Measurements from ENCODE around the gene TLCD3B. TPM values are rescaled to one million over a fixed set of nuclear protein-coding genes. Genes with fewer than 3 reads are reported as not detected.

TLCD3B gene
- total and polyA plus RNA-seq, 9 of the 15 experiments (the other 6 are each of a cell fraction or from before 2014, with no cell fraction given): 0.10 to 0.52 (median 0.23) TPM; not detected in 4

DNA sequence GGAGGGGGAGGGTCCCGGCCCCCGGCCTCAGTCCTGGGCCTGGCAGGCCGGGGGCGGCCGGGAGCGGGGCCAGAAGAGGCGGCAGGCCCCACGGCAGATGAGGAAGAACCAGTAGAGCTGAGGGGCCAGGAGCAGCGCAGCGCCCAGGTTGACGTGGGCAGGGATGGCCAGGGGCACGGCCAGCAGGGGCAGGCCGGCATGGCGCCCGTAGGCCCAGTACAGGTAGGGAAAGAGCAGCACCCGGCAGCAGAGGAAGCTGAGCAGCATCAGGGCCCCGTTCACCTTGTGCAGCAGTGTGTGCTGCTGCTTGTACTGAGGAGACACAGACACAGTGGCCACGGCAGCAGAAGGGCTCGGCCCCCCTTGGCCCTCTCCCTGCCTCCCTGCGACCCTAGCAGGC is 5.9 kb downstream of the TLCD3B start:
- CTCF ChIA-PET (ENCODE audit: low intra/inter-chr PET ratio): no interaction called here
- no peak overlapping the region for H3K4me3 ChIP-seq
- H3K27ac ChIP-seq (ENCODE audit: extremely low read depth, low read depth, low read length): no peak overlapping the region
- H4K20me1 ChIP-seq (replicated peaks; ENCODE audit: control insufficient read depth, insufficient read depth, low read length): peaks cover 13% of the 10 kb centered on the region; the same call in 1 of the 2 replicates
- no peak overlapping the region for H3K9ac ChIP-seq (ENCODE audit: insufficient read depth in 1 of 2, low read depth in 2 of 2, low read length in 2 of 2)
- H3K27me3 ChIP-seq (ENCODE audit: control insufficient read depth in 2 of 2, insufficient read depth in 2 of 2, low read length in 2 of 2): peaks cover 15 to 73% of the 10 kb centered on the region in 2 experiments
- TF ChIP-seq MCM2 (IDR thresholded peaks at IDR 0.05; ENCODE audit: low read depth) (no peak), NCOA2 (IDR thresholded peaks at IDR 0.05; ENCODE audit: partially characterized antibody in 2 of 2) (no peak), COPS2 (conservative IDR thresholded peaks at IDR 0.05) (no peak), ZC3H8 (IDR thresholded peaks at IDR 0.05) (no peak)
- FAIRE-seq (no peak), DNase-seq (ENCODE audit: extremely low read depth in 1 of 4, low spot score in 3 of 4) (no peak), ATAC-seq (no peak)
- intact Hi-C loops (cut with micrococcal nuclease) (loop anchor here (10.0 kb wide), 1 partner anchor 210 kb away; the partner anchor contains the start of genes PAGR1 and PRRT2), in situ Hi-C loops (cut with MboI) (loop anchor here (10.0 kb wide), 1 partner anchor 330 kb away; no protein-coding TSS in a partner anchor)
- 2% methylated on average over 15 of the region's 20 CpGs for WGBS (ENCODE audit: insufficient coverage, low coverage, missing lambda C conversion rate)
- no peak overlapping the region for H2AFZ ChIP-seq (ENCODE audit: low read depth, low read length)
- H3K4me2 ChIP-seq (ENCODE audit: insufficient read depth, low read length): no peak overlapping the region
- no TSS peak for BruUV-seq (replicated peaks)
- H3K9me3 ChIP-seq (replicated peaks; ENCODE audit: control insufficient read depth, insufficient read depth, low read depth, low read length): no peaks in the 10 kb centered on the region
- peaks cover 4% of the 10 kb centered on the region for H3K9me1 ChIP-seq (ENCODE audit: control insufficient read depth, insufficient read depth, low read length)
- peaks cover 0 to 29% of the 10 kb centered on the region in 2 experiments; a peak in 3 of 5 replicates for H3K4me1 ChIP-seq (replicated peaks in 1 of 2; ENCODE audit: control insufficient read depth in 2 of 2, insufficient read depth in 2 of 2, low read length in 2 of 2)
- no peaks in the 10 kb centered on the region for H3K36me3 ChIP-seq (ENCODE audit: control insufficient read depth, insufficient read depth, low read length)
- no peaks in the 10 kb centered on the region for H3K79me2 ChIP-seq (ENCODE audit: control insufficient read depth, insufficient read depth, low read length)
- POLR2A ChIA-PET: no interaction called here

DNA sequence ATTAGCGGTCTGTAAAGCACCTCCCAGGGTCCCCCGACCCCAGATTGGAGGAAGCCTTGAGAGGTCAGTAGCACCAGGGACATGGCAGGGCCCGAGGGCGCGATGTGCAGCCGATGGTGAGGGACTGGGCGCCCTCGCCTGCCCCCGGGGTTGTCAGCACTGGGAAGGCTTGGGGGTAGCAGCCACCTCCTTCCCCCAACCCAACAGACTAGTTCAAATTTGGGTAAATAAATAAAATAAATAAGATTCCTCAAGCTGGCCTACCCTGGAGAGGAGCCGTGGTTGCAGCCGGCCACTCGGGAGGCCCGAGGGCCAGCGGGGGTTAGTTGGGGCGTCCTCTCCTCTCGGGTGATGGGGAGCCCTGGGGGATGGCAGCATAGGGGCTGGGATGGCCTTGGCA is 6.6 kb downstream of the TLCD3B start:
- Histone ChIP-seq H3K9ac (ENCODE audit: insufficient read depth in 1 of 2, low read depth in 2 of 2, low read length in 2 of 2) (no peak overlapping the region), H3K27me3 (ENCODE audit: control insufficient read depth in 2 of 2, insufficient read depth in 2 of 2, low read length in 2 of 2) (peaks cover 10 to 69% of the 10 kb centered on the region in 2 experiments), H3K9me3 (replicated peaks; ENCODE audit: control insufficient read depth, insufficient read depth, low read depth, low read length) (no peaks in the 10 kb centered on the region), H3K4me1 (replicated peaks in 1 of 2; ENCODE audit: control insufficient read depth in 2 of 2, insufficient read depth in 2 of 2, low read length in 2 of 2) (peaks cover 0 to 26% of the 10 kb centered on the region in 2 experiments; a peak in 3 of 5 replicates), H3K4me2 (ENCODE audit: insufficient read depth, low read length) (no peak overlapping the region), H3K27ac (ENCODE audit: extremely low read depth, low read depth, low read length) (no peak overlapping the region), H3K4me3 (no peak overlapping the region), H4K20me1 (replicated peaks; ENCODE audit: control insufficient read depth, insufficient read depth, low read length) (peaks cover 10% of the 10 kb centered on the region; the same call in 1 of the 2 replicates), H3K36me3 (ENCODE audit: control insufficient read depth, insufficient read depth, low read length) (no peaks in the 10 kb centered on the region), H3K79me2 (ENCODE audit: control insufficient read depth, insufficient read depth, low read length) (no peaks in the 10 kb centered on the region), H2AFZ (ENCODE audit: low read depth, low read length) (no peak overlapping the region), H3K9me1 (ENCODE audit: control insufficient read depth, insufficient read depth, low read length) (peaks cover 4% of the 10 kb centered on the region)
- ATAC-seq (no peak), DNase-seq (ENCODE audit: extremely low read depth in 1 of 4, low spot score in 3 of 4) (no peak), FAIRE-seq (no peak)
- intact Hi-C loops (cut with micrococcal nuclease): loop anchor here (5.0 to 10.0 kb wide), 2 partner anchors 210 to 322 kb away; partner anchors contain the start of genes PAGR1 and PRRT2
- in situ Hi-C loops (cut with MboI): loop anchor here (10.0 kb wide), 1 partner anchor 330 kb away; no protein-coding TSS in a partner anchor
- BruUV-seq (replicated peaks): no TSS peak
- 2% methylated on average over 16 of the region's 16 CpGs for WGBS (ENCODE audit: insufficient coverage, low coverage, missing lambda C conversion rate)
- TF ChIP-seq PRPF4 (IDR thresholded peaks at IDR 0.05; ENCODE audit: insufficient read depth, low read depth, low read length, poor library complexity, severe bottlenecking): no peak
- TF ChIP-seq, protein P1, sequence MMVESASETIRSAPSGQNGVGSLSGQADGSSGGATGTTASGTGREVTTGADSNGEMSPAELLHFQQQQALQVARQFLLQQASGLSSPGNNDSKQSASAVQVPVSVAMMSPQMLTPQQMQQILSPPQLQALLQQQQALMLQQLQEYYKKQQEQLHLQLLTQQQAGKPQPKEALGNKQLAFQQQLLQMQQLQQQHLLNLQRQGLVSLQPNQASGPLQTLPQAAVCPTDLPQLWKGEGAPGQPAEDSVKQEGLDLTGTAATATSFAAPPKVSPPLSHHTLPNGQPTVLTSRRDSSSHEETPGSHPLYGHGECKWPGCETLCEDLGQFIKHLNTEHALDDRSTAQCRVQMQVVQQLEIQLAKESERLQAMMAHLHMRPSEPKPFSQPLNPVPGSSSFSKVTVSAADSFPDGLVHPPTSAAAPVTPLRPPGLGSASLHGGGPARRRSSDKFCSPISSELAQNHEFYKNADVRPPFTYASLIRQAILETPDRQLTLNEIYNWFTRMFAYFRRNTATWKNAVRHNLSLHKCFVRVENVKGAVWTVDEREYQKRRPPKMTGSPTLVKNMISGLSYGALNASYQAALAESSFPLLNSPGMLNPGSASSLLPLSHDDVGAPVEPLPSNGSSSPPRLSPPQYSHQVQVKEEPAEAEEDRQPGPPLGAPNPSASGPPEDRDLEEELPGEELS (CRISPR knock-in tag; IDR thresholded peaks at IDR 0.05; ENCODE audit: borderline replicate concordance): no peak
- no peak for TF ChIP-seq ZNF232 (CRISPR knock-in tag; IDR thresholded peaks at IDR 0.05)
- TF ChIP-seq KAT2B (IDR thresholded peaks at IDR 0.05; ENCODE audit: low read depth, low read length): no peak
- no peak for TF ChIP-seq ZNF324 (CRISPR knock-in tag; IDR thresholded peaks at IDR 0.05)
- TF ChIP-seq, protein P2, sequence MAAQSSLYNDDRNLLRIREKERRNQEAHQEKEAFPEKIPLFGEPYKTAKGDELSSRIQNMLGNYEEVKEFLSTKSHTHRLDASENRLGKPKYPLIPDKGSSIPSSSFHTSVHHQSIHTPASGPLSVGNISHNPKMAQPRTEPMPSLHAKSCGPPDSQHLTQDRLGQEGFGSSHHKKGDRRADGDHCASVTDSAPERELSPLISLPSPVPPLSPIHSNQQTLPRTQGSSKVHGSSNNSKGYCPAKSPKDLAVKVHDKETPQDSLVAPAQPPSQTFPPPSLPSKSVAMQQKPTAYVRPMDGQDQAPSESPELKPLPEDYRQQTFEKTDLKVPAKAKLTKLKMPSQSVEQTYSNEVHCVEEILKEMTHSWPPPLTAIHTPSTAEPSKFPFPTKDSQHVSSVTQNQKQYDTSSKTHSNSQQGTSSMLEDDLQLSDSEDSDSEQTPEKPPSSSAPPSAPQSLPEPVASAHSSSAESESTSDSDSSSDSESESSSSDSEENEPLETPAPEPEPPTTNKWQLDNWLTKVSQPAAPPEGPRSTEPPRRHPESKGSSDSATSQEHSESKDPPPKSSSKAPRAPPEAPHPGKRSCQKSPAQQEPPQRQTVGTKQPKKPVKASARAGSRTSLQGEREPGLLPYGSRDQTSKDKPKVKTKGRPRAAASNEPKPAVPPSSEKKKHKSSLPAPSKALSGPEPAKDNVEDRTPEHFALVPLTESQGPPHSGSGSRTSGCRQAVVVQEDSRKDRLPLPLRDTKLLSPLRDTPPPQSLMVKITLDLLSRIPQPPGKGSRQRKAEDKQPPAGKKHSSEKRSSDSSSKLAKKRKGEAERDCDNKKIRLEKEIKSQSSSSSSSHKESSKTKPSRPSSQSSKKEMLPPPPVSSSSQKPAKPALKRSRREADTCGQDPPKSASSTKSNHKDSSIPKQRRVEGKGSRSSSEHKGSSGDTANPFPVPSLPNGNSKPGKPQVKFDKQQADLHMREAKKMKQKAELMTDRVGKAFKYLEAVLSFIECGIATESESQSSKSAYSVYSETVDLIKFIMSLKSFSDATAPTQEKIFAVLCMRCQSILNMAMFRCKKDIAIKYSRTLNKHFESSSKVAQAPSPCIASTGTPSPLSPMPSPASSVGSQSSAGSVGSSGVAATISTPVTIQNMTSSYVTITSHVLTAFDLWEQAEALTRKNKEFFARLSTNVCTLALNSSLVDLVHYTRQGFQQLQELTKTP (IDR thresholded peaks at IDR 0.05; ENCODE audit: low read depth in 1 of 2, partially characterized antibody in 2 of 2): no peak
- POLR2A ChIA-PET: no interaction called here
- CTCF ChIA-PET (ENCODE audit: low intra/inter-chr PET ratio): no interaction called here

Measured in K562 (cell line).